Stimulated activated naive B cell treated with anti-CD40 and anti-IgM and Interleukin-4, amounts not matched to agents 10 μg/mL and 1 μg/mL and 100 μg/mL, for 72 hours (primary cell): ENCODE results near the gene TMEM171.
A peak's percentile ranks its signal among the peaks of the same experiment; 100 is the strongest.

Experiments
- ATAC-seq, 2 donors: fragments of 150-1000 bp; cut with Tn5 transposase; replicated peaks; 2 replicates each; pipeline ENCODE4 v1.10.0; 2021; ENCODE audit warnings: moderate library complexity in 1 of 2
- DNase-seq: peaks from one replicate; pipeline ENCODE4 v3.0.0; 2021
- H3K27ac Mint-ChIP-seq: one replicate; pipeline ENCODE4 v1.8.0; 2022; ENCODE audit warnings: mild to moderate bottlenecking, mixed read lengths
- H3K27me3 Mint-ChIP-seq, 2 donors: one replicate each; pipeline ENCODE4 v1.8.0; 2022; ENCODE audit warnings: mixed read lengths in 2 of 2
- H3K36me3 Mint-ChIP-seq, 2 donors: one replicate each; pipeline ENCODE4 v1.8.0; 2022; ENCODE audit warnings: mixed read lengths in 2 of 2, mild to moderate bottlenecking in 1 of 2
- H3K4me1 Mint-ChIP-seq, 2 donors: one replicate each; pipeline ENCODE4 v1.8.0; 2022; ENCODE audit warnings: mixed read lengths in 2 of 2, mild to moderate bottlenecking in 1 of 2
- H3K4me3 Mint-ChIP-seq, 2 donors: one replicate each; pipeline ENCODE4 v1.8.0; 2022; ENCODE audit warnings: mild to moderate bottlenecking in 2 of 2, mixed read lengths in 2 of 2, moderate library complexity in 1 of 2
- H3K9me3 Mint-ChIP-seq, 2 donors: one replicate each; pipeline ENCODE4 v1.8.0; 2022; ENCODE audit warnings: mixed read lengths in 2 of 2, mild to moderate bottlenecking in 1 of 2

Gene TMEM171

GRCh38 chr5:73130811-73131210 is 10.4 kb downstream of the TMEM171 start:
- no peaks in the 10 kb centered on the region for H3K4me1 Mint-ChIP-seq
- H3K27ac Mint-ChIP-seq = no peak overlapping the region
- ATAC-seq (no peak), DNase-seq (no peak)
- H3K4me3 Mint-ChIP-seq = no peak overlapping the region
- no peaks in the 10 kb centered on the region for H3K9me3 Mint-ChIP-seq
- H3K36me3 Mint-ChIP-seq = no peaks in the 10 kb centered on the region
- peaks cover 44 to 62% of the 10 kb centered on the region in 2 donors for H3K27me3 Mint-ChIP-seq

- Mint-ChIP-seq H3K27ac (no peak overlapping the region), H3K36me3 (no peaks in the 10 kb centered on the region), H3K4me1 (no peaks in the 10 kb centered on the region), H3K9me3 (no peaks in the 10 kb centered on the region), H3K27me3 (peaks cover 39 to 56% of the 10 kb centered on the region in 2 donors), H3K4me3 (no peak overlapping the region)
- ATAC-seq = no peak
- no peak for DNase-seq
These were observed 11.5 kb downstream of the TMEM171 start for GRCh38 chr5:73131711-73132425.

- Mint-ChIP-seq H3K27ac (no peak overlapping the region), H3K4me3 (no peak overlapping the region), H3K27me3 (peaks cover 43 to 61% of the 10 kb centered on the region in 2 donors), H3K9me3 (no peaks in the 10 kb centered on the region), H3K36me3 (no peaks in the 10 kb centered on the region), H3K4me1 (peaks cover 0 to 2% of the 10 kb centered on the region in 2 donors)
- ATAC-seq = no peak
- DNase-seq = no peak
These were observed 12.4 kb downstream of the TMEM171 start for GRCh38 chr5:73132759-73133158.

DNA sequence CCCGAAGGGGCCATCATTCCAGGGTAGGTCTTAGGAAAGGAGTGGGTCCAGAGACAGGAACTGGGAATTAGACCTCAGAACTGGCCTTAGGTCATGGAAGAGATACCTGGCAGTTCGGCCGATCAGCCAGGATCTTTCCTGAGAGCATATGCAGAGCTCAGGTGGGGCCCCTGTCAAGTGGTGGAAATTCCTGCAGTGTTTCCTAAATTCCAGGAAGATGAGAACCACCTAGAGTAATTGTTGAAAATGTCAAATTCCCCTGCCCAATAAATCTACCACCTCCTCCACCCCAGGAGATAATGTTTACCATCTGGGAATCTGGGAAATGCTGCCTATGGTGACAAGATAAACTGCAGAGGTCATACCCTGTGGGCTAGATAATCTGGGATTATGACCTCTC is 14.6 kb downstream of the TMEM171 start:
- H3K36me3 Mint-ChIP-seq = no peaks in the 10 kb centered on the region
- H3K9me3 Mint-ChIP-seq = no peaks in the 10 kb centered on the region
- H3K4me1 Mint-ChIP-seq = peaks cover 0 to 2% of the 10 kb centered on the region in 2 donors
- no peak overlapping the region for H3K27ac Mint-ChIP-seq
- H3K27me3 Mint-ChIP-seq = peaks cover 42 to 60% of the 10 kb centered on the region in 2 donors
- ATAC-seq (no peak), DNase-seq (no peak)
- H3K4me3 Mint-ChIP-seq = no peak overlapping the region

- Mint-ChIP-seq H3K9me3 (no peaks in the 10 kb centered on the region), H3K27ac (no peak overlapping the region), H3K36me3 (no peaks in the 10 kb centered on the region), H3K4me1 (peaks cover 0 to 2% of the 10 kb centered on the region in 2 donors), H3K27me3 (peaks cover 36 to 54% of the 10 kb centered on the region in 2 donors), H3K4me3 (no peak overlapping the region)
- DNase-seq (no peak), ATAC-seq (peak; percentile 33 to 38)
These were observed 15.2 kb downstream of the TMEM171 start for GRCh38 chr5:73135429-73136054.

DNA sequence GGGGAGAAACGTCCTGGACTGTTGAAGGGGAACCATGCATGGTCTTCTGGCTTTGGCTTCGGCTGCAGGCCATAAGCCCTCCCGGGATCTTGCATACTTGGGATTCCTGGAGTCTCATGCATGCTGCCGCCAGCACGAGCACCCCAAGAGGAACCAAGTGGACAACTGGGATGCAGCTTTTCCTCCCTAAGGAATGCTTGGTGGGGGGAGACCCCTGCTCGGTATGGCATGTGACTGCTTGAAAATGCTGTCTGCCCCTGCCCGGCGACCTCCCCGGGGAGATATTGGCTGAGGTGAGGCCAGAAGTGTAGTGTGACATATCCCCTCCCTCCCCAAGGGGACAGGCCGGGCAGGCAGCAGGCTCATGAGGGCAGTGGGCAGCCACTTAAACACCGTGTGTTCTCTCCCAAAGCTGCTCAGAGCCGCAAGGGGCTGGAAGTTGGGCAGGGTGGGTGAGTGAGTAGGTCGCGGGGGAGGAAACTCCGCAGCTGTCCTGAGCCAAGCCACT is 15.7 kb downstream of the TMEM171 start:
- peaks cover 0 to 2% of the 10 kb centered on the region in 2 donors for H3K4me1 Mint-ChIP-seq
- H3K9me3 Mint-ChIP-seq = no peaks in the 10 kb centered on the region
- no peaks in the 10 kb centered on the region for H3K36me3 Mint-ChIP-seq
- no peak overlapping the region for H3K4me3 Mint-ChIP-seq
- H3K27me3 Mint-ChIP-seq = peaks cover 33 to 51% of the 10 kb centered on the region in 2 donors
- no peak overlapping the region for H3K27ac Mint-ChIP-seq
- DNase-seq = no peak
- ATAC-seq = no peak

GRCh38 chr5:73137563-73138530 is 17.5 kb downstream of the TMEM171 start:
- no peak overlapping the region for H3K27ac Mint-ChIP-seq
- H3K9me3 Mint-ChIP-seq = no peaks in the 10 kb centered on the region
- no peaks in the 10 kb centered on the region for H3K36me3 Mint-ChIP-seq
- peaks cover 38 to 57% of the 10 kb centered on the region in 2 donors for H3K27me3 Mint-ChIP-seq
- DNase-seq (no peak), ATAC-seq (no peak)
- H3K4me3 Mint-ChIP-seq = no peak overlapping the region
- H3K4me1 Mint-ChIP-seq = peaks cover 0 to 2% of the 10 kb centered on the region in 2 donors

DNA sequence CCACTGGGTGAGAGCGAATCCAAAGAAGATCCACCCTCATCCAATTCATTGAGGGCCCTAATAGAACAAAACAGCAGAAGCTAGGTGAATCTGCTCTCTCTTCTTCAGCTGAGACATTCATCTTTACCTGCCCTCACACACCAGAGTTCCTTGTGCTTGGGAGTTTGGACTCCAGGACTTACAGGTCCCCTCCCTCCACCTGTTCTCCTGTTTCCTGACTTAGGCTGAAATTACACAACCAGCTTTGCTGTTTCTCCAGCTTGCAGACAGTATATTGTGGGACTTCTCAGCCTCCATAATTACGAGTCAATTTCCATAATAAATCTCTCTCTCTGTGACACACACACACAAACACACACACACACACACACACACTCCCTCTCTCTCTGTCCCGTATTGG is 19.1 kb downstream of the TMEM171 start:
- peaks cover 0 to 2% of the 10 kb centered on the region in 2 donors for H3K4me1 Mint-ChIP-seq
- peaks cover 43 to 64% of the 10 kb centered on the region in 2 donors for H3K27me3 Mint-ChIP-seq
- no peaks in the 10 kb centered on the region for H3K36me3 Mint-ChIP-seq
- no peaks in the 10 kb centered on the region for H3K9me3 Mint-ChIP-seq
- DNase-seq = no peak
- H3K4me3 Mint-ChIP-seq = no peak overlapping the region
- no peak for ATAC-seq
- no peak overlapping the region for H3K27ac Mint-ChIP-seq

GRCh38 chr5:73140801-73141200 is 20.4 kb downstream of the TMEM171 start:
- H3K36me3 Mint-ChIP-seq = no peaks in the 10 kb centered on the region

GRCh38 chr5:73142035-73142434 is 21.7 kb downstream of the TMEM171 start:
- H3K4me1 Mint-ChIP-seq = peaks cover 0 to 2% of the 10 kb centered on the region in 2 donors
- no peak overlapping the region for H3K4me3 Mint-ChIP-seq
- no peak overlapping the region for H3K27ac Mint-ChIP-seq
- H3K27me3 Mint-ChIP-seq = peaks cover 49 to 73% of the 10 kb centered on the region in 2 donors
- H3K9me3 Mint-ChIP-seq = no peaks in the 10 kb centered on the region
- no peak for ATAC-seq
- DNase-seq = no peak
- H3K36me3 Mint-ChIP-seq = no peaks in the 10 kb centered on the region

More at GRCh38 chr5:73140801-73141200, 20.4 kb downstream of the TMEM171 start:
- H3K27ac Mint-ChIP-seq = no peak overlapping the region
- H3K9me3 Mint-ChIP-seq = no peaks in the 10 kb centered on the region
- peaks cover 43 to 64% of the 10 kb centered on the region in 2 donors for H3K27me3 Mint-ChIP-seq
- DNase-seq = no peak
- no peak overlapping the region for H3K4me3 Mint-ChIP-seq
- peaks cover 0 to 2% of the 10 kb centered on the region in 2 donors for H3K4me1 Mint-ChIP-seq
- no peak for ATAC-seq

DNA sequence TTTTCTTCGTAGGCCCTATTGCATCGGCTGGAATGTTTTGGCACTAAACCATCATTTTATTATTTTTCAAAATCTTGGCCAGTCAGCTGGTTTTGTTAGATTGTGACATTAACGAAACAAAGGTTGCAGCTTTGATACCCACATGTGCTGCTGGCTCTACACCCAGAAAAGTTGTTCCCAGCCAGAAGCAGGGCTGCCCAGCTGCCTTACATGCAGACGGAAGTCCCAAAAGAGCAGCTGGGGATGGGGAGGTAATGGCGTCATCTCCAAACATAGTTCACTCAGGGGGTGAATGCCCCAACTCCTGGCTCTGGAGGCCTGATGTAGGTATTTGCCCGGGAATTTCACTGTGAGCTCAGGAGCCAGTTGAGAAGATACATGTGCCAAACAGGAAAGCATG is 23.3 kb downstream of the TMEM171 start:
- H3K27me3 Mint-ChIP-seq = peaks cover 39 to 73% of the 10 kb centered on the region in 2 donors
- H3K9me3 Mint-ChIP-seq = no peaks in the 10 kb centered on the region
- H3K4me3 Mint-ChIP-seq = no peak overlapping the region
- DNase-seq (no peak), ATAC-seq (no peak)
- no peaks in the 10 kb centered on the region for H3K36me3 Mint-ChIP-seq
- no peak overlapping the region for H3K27ac Mint-ChIP-seq
- no peaks in the 10 kb centered on the region for H3K4me1 Mint-ChIP-seq

DNA sequence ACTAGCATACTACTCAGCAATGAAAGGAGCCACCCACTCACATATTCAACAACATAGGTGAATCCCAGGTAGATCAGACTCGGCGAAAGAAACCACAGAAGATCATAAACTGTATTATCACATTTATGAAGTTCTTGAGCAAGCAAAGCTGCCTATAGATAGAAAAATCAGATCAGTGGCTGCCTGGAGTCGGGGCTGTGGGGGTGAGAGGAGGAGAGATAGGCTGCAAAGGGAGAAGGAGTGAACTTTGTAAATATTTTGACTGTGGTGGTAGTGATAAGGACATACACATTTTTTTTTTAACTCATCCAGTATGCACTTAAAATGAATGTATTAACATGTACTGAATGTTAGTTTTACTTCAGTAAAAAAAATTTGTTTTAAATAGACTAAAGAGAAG is 29.2 kb downstream of the TMEM171 start:
- H3K27me3 Mint-ChIP-seq = peaks cover 52 to 86% of the 10 kb centered on the region in 2 donors

DNA sequence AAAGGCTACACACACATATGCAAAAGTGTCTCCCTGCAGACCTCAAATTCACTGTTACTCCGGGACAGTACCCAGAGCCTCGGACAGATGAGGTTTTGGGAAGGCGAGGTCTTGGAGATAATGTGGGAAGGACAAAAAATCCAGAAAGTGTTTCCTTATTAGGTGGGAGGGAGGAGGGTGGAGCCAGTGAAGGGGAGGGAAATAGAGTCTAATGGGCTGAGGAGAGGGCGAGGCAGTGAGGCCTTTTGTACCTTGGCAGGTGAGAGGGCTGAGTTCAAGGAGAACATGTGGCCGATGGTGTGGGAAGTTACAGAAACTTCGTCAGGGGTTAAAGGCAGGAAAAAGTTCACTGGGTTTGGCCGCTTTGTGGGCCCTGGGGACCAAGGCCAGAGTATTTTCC is 30.5 kb downstream of the TMEM171 start:
- no peak for DNase-seq
- Mint-ChIP-seq H3K9me3 (no peaks in the 10 kb centered on the region), H3K4me1 (peaks cover 5 to 9% of the 10 kb centered on the region in 2 donors)

More for the DNA sequence above, 29.2 kb downstream of the TMEM171 start:
- Mint-ChIP-seq H3K4me3 (no peak overlapping the region), H3K9me3 (no peaks in the 10 kb centered on the region), H3K36me3 (no peaks in the 10 kb centered on the region), H3K4me1 (peaks cover 5 to 9% of the 10 kb centered on the region in 2 donors), H3K27ac (no peak overlapping the region)
- DNase-seq = no peak
- ATAC-seq = no peak

More for the DNA sequence above, 30.5 kb downstream of the TMEM171 start:
- H3K27ac Mint-ChIP-seq = no peak overlapping the region
- peaks cover 49 to 86% of the 10 kb centered on the region in 2 donors for H3K27me3 Mint-ChIP-seq
- ATAC-seq = no peak
- H3K4me3 Mint-ChIP-seq = no peak overlapping the region
- no peaks in the 10 kb centered on the region for H3K36me3 Mint-ChIP-seq
